Progenitor cell of endocrine pancreas (in vitro differentiated cells): Measurements from ENCODE around the gene PAPPA2. TPM values are rescaled to one million over a fixed set of nuclear protein-coding genes. Genes with fewer than 3 reads are reported as not detected.

ENCODE experiments used
- DNase-seq: peaks from one replicate; pipeline ENCODE4 v3.0.0; 2021; ENCODE audit warnings: low spot score; ENCODE audit not compliant: unreplicated experiment
- H3K27ac Mint-ChIP-seq: 2 replicates; pipeline ENCODE4 v1.8.0; 2021; ENCODE audit warnings: mild to moderate bottlenecking, moderate library complexity, mixed read lengths
- H3K27me3 Mint-ChIP-seq: 2 replicates; pipeline ENCODE4 v1.8.0; 2021; ENCODE audit warnings: mixed read lengths
- H3K36me3 Mint-ChIP-seq: 2 replicates; pipeline ENCODE4 v1.8.0; 2022; ENCODE audit warnings: mixed read lengths; ENCODE audit not compliant: insufficient read depth
- H3K4me1 Mint-ChIP-seq: 2 replicates; pipeline ENCODE4 v1.8.0; 2021; ENCODE audit warnings: low read depth, mixed read lengths
- H3K4me3 Mint-ChIP-seq: 2 replicates; pipeline ENCODE4 v1.8.0; 2021; ENCODE audit warnings: low read depth, mild to moderate bottlenecking, moderate library complexity, mixed read lengths
- H3K9me3 Mint-ChIP-seq: 2 replicates; pipeline ENCODE4 v1.8.0; 2021; ENCODE audit warnings: low read depth, mixed read lengths
- CTCF ChIP-seq: fragments of 200-600 bp; sonication (generic); IDR thresholded peaks from one replicate; pipeline ENCODE4 v1.5.0; 2021; ENCODE audit warnings: antibody characterized with exemption, mild to moderate bottlenecking; ENCODE audit not compliant: unreplicated experiment
- total RNA-seq: library from RNA; stranded (reverse); gene quantifications from 2 replicates; pipeline ENCODE4 v1.2.1, GENCODE V29; 2021

Gene PAPPA2
- total RNA-seq, 1 donor from 2014 or later, result 4.1 TPM

GRCh38 chr1:176854121-176854520 is 391.1 kb downstream of the PAPPA2 start:
- H3K4me3 Mint-ChIP-seq, result no peak overlapping the region
- H3K36me3 Mint-ChIP-seq, result no peaks in the 10 kb centered on the region
- H3K27me3 Mint-ChIP-seq, result no peaks in the 10 kb centered on the region
- H3K27ac Mint-ChIP-seq, result no peak overlapping the region
- H3K4me1 Mint-ChIP-seq, result peaks cover 12% of the 10 kb centered on the region
- no peak for TF ChIP-seq CTCF
- no peak for DNase-seq
- H3K9me3 Mint-ChIP-seq, result no peaks in the 10 kb centered on the region

GRCh38 chr1:176854758-176855745 is 392.1 kb downstream of the PAPPA2 start:
- Mint-ChIP-seq H3K27ac (no peak overlapping the region), H3K4me3 (no peak overlapping the region), H3K27me3 (no peaks in the 10 kb centered on the region)

DNA sequence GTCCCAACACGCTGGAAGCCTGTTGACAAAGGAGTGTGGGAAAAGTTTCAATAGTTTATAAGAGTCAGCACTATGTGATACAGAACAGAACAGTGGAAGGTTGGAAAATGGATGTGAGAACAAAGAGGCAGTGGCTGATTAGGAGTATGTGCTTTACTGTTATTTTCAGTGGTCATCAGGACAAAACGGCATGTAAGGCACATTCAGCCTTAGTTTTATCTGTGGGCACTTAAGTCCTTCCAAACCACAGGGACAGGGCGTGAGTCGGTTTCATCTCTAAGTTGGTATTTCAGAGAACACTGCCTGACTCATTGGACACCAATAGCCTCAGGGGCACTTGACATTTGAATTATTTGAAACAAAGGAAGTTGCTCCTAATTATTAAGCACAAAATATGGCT is 394.7 kb downstream of the PAPPA2 start:
- no peak for TF ChIP-seq CTCF
- no peak for DNase-seq

More at GRCh38 chr1:176854758-176855745, 392.1 kb downstream of the PAPPA2 start:
- no peak for TF ChIP-seq CTCF
- H3K4me1 Mint-ChIP-seq, result peaks cover 12% of the 10 kb centered on the region
- no peak for DNase-seq
- H3K36me3 Mint-ChIP-seq, result no peaks in the 10 kb centered on the region
- H3K9me3 Mint-ChIP-seq, result no peaks in the 10 kb centered on the region

DNA sequence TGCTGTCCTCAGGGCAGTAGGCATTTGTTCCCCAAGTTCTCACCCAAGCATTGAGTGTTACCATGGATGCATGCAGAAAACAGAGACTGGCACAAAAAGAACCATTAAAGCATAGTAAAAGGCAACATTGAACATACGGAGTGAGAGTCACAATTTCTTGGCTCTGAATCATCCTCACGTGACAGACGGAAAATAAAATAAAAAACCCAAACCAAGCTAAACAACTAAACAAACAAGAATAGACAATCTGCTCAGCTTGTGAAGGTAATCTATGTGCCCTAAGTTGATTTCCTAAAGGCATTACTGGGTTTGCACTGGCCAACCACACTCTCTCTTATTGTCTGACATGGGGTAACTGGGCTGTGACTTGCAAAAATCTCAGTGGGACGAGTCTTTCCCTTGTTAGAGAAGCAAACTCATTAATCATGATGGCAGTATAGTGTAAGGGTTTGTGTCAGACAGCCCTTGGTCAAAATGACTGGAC is 395.5 kb downstream of the PAPPA2 start:
- H3K27ac Mint-ChIP-seq, result no peak overlapping the region
- peaks cover 10% of the 10 kb centered on the region for H3K4me1 Mint-ChIP-seq
- no peaks in the 10 kb centered on the region for H3K9me3 Mint-ChIP-seq
- no peaks in the 10 kb centered on the region for H3K27me3 Mint-ChIP-seq
- no peaks in the 10 kb centered on the region for H3K36me3 Mint-ChIP-seq
- DNase-seq, result no peak
- no peak overlapping the region for H3K4me3 Mint-ChIP-seq
- TF ChIP-seq CTCF, result no peak

More for the DNA sequence above, 394.7 kb downstream of the PAPPA2 start:
- no peaks in the 10 kb centered on the region for H3K9me3 Mint-ChIP-seq
- H3K27me3 Mint-ChIP-seq, result no peaks in the 10 kb centered on the region
- H3K27ac Mint-ChIP-seq, result no peak overlapping the region
- H3K4me1 Mint-ChIP-seq, result peaks cover 12% of the 10 kb centered on the region
- H3K36me3 Mint-ChIP-seq, result no peaks in the 10 kb centered on the region
- H3K4me3 Mint-ChIP-seq, result no peak overlapping the region

GRCh38 chr1:176863613-176864012 is 400.6 kb downstream of the PAPPA2 start:
- no peak overlapping the region for H3K27ac Mint-ChIP-seq
- no peak for TF ChIP-seq CTCF
- peaks cover 4% of the 10 kb centered on the region for H3K27me3 Mint-ChIP-seq
- no peak overlapping the region for H3K4me3 Mint-ChIP-seq
- no peak for DNase-seq
- H3K4me1 Mint-ChIP-seq, result no peaks in the 10 kb centered on the region
- no peaks in the 10 kb centered on the region for H3K36me3 Mint-ChIP-seq
- no peaks in the 10 kb centered on the region for H3K9me3 Mint-ChIP-seq
